ENCODE measurements around the gene HIVEP3.

DNA sequence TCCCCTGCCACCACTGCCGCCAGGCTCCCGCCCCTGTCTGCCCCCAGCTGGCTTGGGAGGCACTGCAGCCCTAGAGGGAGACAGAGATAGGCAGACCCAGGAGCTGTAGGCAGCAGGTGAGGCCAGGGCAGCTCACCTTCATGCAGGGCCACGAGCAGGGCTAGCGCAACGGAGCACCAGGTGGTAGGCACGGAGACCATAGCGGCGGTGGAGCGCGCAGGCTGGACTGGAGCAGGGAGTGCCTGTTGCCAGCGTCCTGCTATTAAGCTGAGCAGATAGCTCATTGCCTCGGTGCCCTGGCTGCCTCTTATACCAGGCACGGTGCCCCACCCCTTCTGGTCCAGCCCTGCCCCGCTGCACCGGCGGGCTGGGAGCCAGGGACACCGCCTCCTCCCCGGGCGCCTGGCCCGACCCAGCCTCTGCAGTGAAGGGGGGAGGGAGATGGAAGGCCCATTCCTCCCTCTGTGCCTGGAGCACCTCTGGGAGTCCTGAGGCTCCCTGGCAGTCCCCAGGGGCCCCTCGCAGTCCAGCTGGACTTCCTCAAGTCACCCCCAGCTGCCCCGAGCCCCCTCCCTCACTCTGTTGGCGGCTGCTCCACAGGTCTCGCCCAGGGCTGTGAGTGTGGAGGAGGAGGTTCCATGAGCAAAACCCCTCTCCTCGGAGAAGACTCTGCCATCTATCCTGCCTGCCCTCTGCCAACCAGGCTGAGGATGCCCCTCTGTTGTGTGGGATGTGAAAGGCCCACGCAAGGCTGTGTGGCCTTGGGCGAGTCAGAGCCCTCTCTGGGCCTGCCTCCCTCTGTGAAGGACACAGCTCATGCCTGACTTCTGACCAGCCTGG is 434.1 kb downstream of the HIVEP3 start, which contains the start of gene EDN2:
- no peak for TF ChIP-seq SPI1 (IDR thresholded peaks at IDR 0.05; ENCODE audit: low read depth, low read length)
- no peak for TF ChIP-seq TAF1 (IDR thresholded peaks at IDR 0.05; ENCODE audit: low read depth, low read length)
- TF ChIP-seq POLR2AphosphoS5 (IDR thresholded peaks at IDR 0.05; ENCODE audit: low read depth, low read length) = no peak
- TF ChIP-seq POLR2A (IDR thresholded peaks at IDR 0.05; ENCODE audit: low read depth, low read length) = no peak

Measured in GM12891 (cell line).